ENCODE data around the gene PRMT7.

PRMT7 gene

DNA sequence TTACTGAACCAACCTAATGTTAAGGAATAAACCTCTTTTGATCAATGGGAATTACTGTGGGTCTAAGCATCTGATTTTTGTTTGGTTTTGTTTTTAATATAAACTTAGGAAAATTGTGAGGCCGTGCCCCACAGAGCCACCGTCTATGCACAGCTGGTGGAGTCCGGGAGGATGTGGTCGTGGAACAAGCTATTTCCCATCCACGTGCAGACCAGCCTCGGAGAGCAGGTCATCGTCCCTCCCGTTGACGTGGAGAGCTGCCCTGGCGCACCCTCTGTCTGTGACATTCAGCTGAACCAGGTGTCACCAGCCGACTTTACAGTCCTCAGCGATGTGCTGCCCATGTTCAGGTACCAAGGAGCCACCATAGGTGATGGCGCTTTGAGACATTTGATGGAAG lies 28.4 kb downstream of the PRMT7 start:
- no peaks in the 10 kb centered on the region for H3K27me3 ChIP-seq (ENCODE audit: control insufficient read depth, insufficient read depth, low read length)
- peaks cover 77% of the 10 kb centered on the region for H3K36me3 ChIP-seq (ENCODE audit: control insufficient read depth, insufficient read depth, low read length)
- H3K9me3 ChIP-seq (ENCODE audit: control insufficient read depth, insufficient read depth, low read length), result no peaks in the 10 kb centered on the region
- no peak overlapping the region for H3K4me3 ChIP-seq (ENCODE audit: low read depth, low read length)
- no peak overlapping the region for H3K27ac ChIP-seq (ENCODE audit: low read depth, low read length)
- no peak overlapping the region for H3K9ac ChIP-seq (ENCODE audit: low read depth, low read length)
- H3K4me1 ChIP-seq (ENCODE audit: control insufficient read depth, insufficient read depth, low read length), result no peaks in the 10 kb centered on the region

DNA sequence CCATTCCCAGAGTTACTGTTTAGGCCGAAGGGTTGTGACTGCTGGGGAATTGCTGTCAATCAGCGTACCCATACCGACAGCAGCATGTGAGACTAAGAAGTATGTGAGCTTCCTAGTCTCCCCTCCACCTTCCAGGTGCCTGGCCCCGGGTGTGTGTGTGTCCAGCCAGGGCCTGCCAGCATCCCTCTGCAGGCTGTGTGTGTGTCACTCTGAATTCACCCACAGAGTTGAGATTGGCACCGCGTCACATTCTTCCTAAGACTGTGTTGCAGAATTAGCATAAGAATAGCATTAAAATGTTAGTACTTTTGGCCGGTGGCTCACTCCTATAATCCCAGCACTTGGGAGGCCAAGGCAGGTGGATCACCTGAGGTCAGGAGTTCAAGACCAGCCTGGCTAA lies 31.8 kb downstream of the PRMT7 start:
- Histone ChIP-seq H3K27me3 (ENCODE audit: control insufficient read depth, insufficient read depth, low read length) (no peaks in the 10 kb centered on the region), H3K4me1 (ENCODE audit: control insufficient read depth, insufficient read depth, low read length) (no peaks in the 10 kb centered on the region), H3K4me3 (ENCODE audit: low read depth, low read length) (no peak overlapping the region), H3K9ac (ENCODE audit: low read depth, low read length) (no peak overlapping the region), H3K36me3 (ENCODE audit: control insufficient read depth, insufficient read depth, low read length) (peaks cover 90% of the 10 kb centered on the region), H3K27ac (ENCODE audit: low read depth, low read length) (no peak overlapping the region), H3K9me3 (ENCODE audit: control insufficient read depth, insufficient read depth, low read length) (no peaks in the 10 kb centered on the region)

DNA sequence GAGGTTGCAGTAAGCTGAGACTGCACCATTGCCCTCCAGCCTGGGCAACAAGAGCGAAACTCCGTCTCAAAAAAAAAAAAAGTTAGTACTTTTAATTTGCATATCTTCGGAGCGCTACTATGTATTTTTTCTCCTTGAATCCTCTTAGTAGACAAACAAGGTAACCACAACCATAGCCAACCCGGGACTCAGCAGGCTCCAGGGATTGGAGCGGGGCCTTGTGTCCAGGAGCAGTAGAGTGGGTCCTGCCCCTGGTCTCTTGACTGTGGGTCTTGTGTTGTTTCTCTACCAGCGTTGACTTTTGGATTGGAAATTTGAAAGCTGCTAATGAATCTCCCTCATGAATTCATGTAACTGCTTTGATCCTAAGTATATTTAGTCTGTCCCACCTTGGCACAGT lies 32.3 kb downstream of the PRMT7 start:
- Histone ChIP-seq H3K27ac (ENCODE audit: low read depth, low read length) (no peak overlapping the region), H3K9me3 (ENCODE audit: control insufficient read depth, insufficient read depth, low read length) (no peaks in the 10 kb centered on the region), H3K4me1 (ENCODE audit: control insufficient read depth, insufficient read depth, low read length) (no peaks in the 10 kb centered on the region), H3K36me3 (ENCODE audit: control insufficient read depth, insufficient read depth, low read length) (peaks cover 90% of the 10 kb centered on the region), H3K27me3 (ENCODE audit: control insufficient read depth, insufficient read depth, low read length) (no peaks in the 10 kb centered on the region), H3K4me3 (ENCODE audit: low read depth, low read length) (no peak overlapping the region), H3K9ac (ENCODE audit: low read depth, low read length) (no peak overlapping the region)

DNA sequence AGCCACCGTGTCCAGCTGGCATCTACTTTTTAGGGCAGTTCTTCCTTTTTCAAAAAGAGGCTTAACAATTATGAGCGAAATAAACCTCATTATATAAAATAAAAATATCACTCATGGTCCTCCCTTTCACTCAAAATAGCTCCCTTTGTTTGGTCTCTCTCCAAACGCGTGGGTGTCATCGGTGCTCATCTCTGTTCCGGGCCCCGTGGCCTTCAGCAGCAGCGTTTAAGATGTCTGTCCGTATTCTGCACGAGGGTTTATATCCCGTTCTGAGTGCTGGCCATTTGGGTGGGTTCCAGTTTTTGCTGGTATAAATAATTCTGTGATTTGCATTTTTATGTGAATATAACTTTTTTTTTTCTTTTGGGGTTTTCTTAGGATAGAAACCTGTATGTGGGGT lies 33.4 kb downstream of the PRMT7 start:
- no peak overlapping the region for H3K9ac ChIP-seq (ENCODE audit: low read depth, low read length)
- no peaks in the 10 kb centered on the region for H3K27me3 ChIP-seq (ENCODE audit: control insufficient read depth, insufficient read depth, low read length)
- no peak overlapping the region for H3K27ac ChIP-seq (ENCODE audit: low read depth, low read length)
- no peak overlapping the region for H3K4me3 ChIP-seq (ENCODE audit: low read depth, low read length)
- H3K4me1 ChIP-seq (ENCODE audit: control insufficient read depth, insufficient read depth, low read length), result no peaks in the 10 kb centered on the region
- H3K36me3 ChIP-seq (ENCODE audit: control insufficient read depth, insufficient read depth, low read length), result peaks cover 90% of the 10 kb centered on the region
- no peaks in the 10 kb centered on the region for H3K9me3 ChIP-seq (ENCODE audit: control insufficient read depth, insufficient read depth, low read length)

DNA sequence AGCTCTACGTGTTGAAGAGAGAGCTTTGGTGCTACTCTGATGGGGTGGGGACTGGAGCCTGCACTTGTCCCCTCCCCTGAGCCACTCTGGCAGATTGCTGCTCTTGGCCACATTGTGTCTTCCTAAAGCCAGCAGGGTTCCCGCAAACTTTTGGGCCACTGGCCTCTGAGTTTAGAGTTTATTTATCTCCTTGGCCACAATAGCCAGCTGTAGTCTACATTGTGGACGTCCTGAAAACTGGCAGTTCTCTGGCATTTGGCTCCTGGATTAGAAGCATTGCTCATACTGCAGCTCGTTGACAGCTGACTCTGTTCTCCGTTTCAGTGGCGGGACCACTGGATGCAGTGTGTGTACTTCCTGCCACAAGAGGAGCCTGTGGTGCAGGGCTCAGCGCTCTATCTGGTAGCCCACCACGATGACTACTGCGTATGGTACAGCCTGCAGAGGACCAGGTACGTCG lies 34.6 kb downstream of the PRMT7 start:
- Histone ChIP-seq H3K36me3 (ENCODE audit: control insufficient read depth, insufficient read depth, low read length) (peaks cover 90% of the 10 kb centered on the region), H3K4me3 (ENCODE audit: low read depth, low read length) (no peak overlapping the region), H3K27ac (ENCODE audit: low read depth, low read length) (no peak overlapping the region), H3K4me1 (ENCODE audit: control insufficient read depth, insufficient read depth, low read length) (no peaks in the 10 kb centered on the region), H3K9ac (ENCODE audit: low read depth, low read length) (no peak overlapping the region), H3K9me3 (ENCODE audit: control insufficient read depth, insufficient read depth, low read length) (no peaks in the 10 kb centered on the region), H3K27me3 (ENCODE audit: control insufficient read depth, insufficient read depth, low read length) (no peaks in the 10 kb centered on the region)

DNA sequence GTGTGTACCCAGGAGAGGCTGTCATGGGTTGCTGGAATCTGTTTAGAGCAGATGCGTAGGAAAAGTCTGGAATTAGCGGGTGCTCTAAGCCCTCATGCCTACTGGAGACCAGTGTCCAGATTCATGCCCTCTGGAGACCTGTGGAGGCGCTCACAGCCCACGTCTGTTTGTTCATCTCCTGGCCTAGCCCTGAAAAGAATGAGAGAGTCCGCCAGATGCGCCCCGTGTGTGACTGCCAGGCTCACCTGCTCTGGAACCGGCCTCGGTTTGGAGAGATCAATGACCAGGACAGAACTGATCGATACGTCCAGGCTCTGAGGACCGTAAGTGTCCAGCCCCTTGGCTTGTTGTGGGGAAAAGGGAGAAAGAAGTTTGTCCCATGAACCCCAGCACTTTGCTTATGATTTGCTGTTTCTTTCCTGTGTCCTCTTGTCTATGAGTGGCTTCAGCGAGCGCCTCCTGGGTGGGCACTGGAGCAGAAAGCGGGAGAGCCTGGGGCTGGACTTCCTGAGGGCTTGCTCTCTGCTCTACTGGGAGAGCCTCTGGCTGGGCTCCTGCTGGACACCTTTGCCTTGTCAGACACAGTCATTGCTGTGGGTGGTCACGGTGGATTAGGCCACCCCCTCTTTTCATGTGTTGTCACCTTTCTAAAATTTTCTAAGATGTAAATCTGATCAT lies 35.3 kb downstream of the PRMT7 start:
- H3K4me1 ChIP-seq (ENCODE audit: control insufficient read depth, insufficient read depth, low read length), result no peaks in the 10 kb centered on the region
- peaks cover 86% of the 10 kb centered on the region for H3K36me3 ChIP-seq (ENCODE audit: control insufficient read depth, insufficient read depth, low read length)
- no peak overlapping the region for H3K9ac ChIP-seq (ENCODE audit: low read depth, low read length)
- no peaks in the 10 kb centered on the region for H3K9me3 ChIP-seq (ENCODE audit: control insufficient read depth, insufficient read depth, low read length)
- H3K4me3 ChIP-seq (ENCODE audit: low read depth, low read length), result no peak overlapping the region
- H3K27me3 ChIP-seq (ENCODE audit: control insufficient read depth, insufficient read depth, low read length), result no peaks in the 10 kb centered on the region
- H3K27ac ChIP-seq (ENCODE audit: low read depth, low read length), result no peak overlapping the region

DNA sequence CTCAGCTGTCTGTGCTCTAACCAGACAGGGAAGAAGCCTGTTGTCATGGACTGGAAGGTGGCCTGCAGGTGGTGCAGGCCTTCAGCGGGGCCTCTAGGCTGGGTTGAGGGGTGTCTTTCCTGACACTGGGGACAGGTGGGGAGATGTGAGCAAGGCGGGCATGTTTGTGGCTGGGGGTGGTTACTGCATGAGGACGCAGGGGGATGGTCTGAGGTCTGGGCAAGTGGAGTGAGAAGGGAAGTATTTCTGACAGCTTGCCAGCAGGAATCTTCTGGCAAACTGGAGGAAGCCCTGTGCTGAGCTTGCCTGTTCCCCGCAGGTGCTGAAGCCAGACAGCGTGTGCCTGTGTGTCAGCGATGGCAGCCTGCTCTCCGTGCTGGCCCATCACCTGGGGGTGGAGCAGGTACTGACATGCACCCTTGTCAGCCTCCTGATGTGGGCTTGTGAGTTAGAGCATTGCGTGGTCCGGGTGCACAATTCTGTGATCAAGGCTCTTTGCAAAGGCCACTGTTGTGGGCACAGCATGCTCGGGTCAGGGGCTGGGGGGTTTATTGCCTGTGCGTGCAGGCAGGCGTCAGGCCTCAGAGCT lies 36.2 kb downstream of the PRMT7 start:
- no peak overlapping the region for H3K9ac ChIP-seq (ENCODE audit: low read depth, low read length)
- H3K4me3 ChIP-seq (ENCODE audit: low read depth, low read length), result no peak overlapping the region
- H3K27me3 ChIP-seq (ENCODE audit: control insufficient read depth, insufficient read depth, low read length), result no peaks in the 10 kb centered on the region
- no peaks in the 10 kb centered on the region for H3K9me3 ChIP-seq (ENCODE audit: control insufficient read depth, insufficient read depth, low read length)
- H3K36me3 ChIP-seq (ENCODE audit: control insufficient read depth, insufficient read depth, low read length), result peaks cover 89% of the 10 kb centered on the region
- H3K4me1 ChIP-seq (ENCODE audit: control insufficient read depth, insufficient read depth, low read length), result no peaks in the 10 kb centered on the region
- no peak overlapping the region for H3K27ac ChIP-seq (ENCODE audit: low read depth, low read length)

DNA sequence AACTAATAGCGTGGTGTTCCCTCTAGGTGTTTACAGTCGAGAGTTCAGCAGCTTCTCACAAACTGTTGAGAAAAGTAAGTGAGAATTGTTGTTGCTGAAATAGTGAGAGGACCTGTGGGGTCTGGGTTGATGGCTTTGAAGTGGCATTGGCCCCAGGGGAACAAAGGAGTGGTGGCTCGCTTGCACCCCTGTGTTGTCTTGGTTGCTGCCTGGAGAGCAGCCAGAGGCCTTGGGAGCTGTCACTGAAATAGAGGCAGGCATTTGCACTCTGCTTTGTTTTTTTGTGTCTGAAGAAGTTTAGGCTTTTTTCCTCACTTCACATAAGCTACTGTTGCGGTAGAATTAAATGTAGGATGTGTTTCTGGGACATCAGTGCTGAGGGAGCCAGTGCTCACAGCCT lies 36.8 kb downstream of the PRMT7 start:
- Histone ChIP-seq H3K9me3 (ENCODE audit: control insufficient read depth, insufficient read depth, low read length) (no peaks in the 10 kb centered on the region), H3K36me3 (ENCODE audit: control insufficient read depth, insufficient read depth, low read length) (peaks cover 90% of the 10 kb centered on the region), H3K27ac (ENCODE audit: low read depth, low read length) (no peak overlapping the region), H3K27me3 (ENCODE audit: control insufficient read depth, insufficient read depth, low read length) (no peaks in the 10 kb centered on the region), H3K4me3 (ENCODE audit: low read depth, low read length) (no peak overlapping the region), H3K4me1 (ENCODE audit: control insufficient read depth, insufficient read depth, low read length) (no peaks in the 10 kb centered on the region), H3K9ac (ENCODE audit: low read depth, low read length) (no peak overlapping the region)

DNA sequence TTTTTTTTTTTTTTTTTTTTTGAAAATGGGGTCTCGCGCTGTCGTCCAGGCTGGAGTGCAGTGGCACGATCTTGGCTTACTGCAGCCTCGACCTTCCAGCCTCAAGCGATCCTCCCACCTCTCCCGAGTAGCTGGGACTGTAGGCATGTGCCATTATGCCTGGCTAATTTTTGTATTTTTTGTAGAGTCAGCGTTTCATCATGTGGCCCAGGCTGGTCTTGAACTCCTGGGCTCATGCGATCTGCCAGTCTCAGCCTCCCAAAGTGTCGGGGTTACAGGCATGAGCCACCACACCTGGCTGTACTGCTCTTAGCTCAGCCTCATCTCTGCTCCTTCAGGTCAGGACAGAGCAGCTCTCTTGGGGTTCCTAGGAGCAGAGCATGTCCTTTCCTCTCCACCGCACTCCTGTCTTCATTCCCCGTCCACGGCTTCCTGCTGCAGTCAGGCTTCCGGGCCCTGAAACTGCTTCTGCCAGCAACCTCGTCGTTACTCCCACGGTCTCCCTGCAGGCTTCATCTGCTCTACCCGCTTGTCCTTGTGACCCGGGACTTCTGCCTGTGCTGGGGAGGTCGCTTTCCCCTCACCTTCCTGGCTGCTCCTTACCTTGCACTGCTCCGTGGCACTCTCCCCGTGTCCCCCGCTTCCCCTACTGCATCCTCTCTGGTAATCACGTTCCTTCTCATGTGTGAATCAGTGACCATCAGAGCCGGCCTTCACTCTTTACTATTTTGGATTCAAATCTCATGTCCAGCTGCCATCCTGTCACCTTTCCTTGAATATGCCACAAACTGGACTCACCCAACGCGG lies 38.0 kb downstream of the PRMT7 start:
- Histone ChIP-seq H3K27ac (ENCODE audit: low read depth, low read length) (no peak overlapping the region), H3K4me3 (ENCODE audit: low read depth, low read length) (no peak overlapping the region), H3K9me3 (ENCODE audit: control insufficient read depth, insufficient read depth, low read length) (no peaks in the 10 kb centered on the region), H3K4me1 (ENCODE audit: control insufficient read depth, insufficient read depth, low read length) (no peaks in the 10 kb centered on the region), H3K9ac (ENCODE audit: low read depth, low read length) (no peak overlapping the region), H3K36me3 (ENCODE audit: control insufficient read depth, insufficient read depth, low read length) (peaks cover 93% of the 10 kb centered on the region), H3K27me3 (ENCODE audit: control insufficient read depth, insufficient read depth, low read length) (no peaks in the 10 kb centered on the region)

DNA sequence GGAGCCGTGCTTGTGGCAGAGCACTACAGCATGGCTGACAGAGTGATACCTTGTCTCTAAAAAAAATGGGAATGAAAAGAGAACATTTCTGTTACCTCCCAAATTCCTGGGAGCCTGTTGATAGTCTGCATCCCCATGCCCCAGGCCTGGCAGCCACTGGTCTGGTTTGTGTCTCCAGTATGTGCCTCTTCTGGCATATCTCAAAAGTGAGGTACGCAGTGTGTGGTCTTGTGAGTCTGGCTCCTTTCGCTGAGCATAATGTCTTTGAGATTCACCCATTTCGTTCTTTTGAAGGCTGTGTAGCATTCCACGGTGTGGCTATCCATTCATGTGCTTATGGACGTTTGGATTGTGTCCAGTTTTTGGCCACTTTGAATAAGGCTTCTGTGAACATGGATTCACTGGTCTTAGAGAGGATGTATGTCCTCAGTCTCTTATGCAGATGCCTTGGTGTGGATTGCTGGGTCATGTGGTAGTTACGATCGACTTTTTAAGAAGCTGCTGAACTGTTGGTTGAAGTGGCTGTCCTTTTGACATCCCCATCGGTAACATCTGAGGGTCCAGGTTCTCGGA lies 39.1 kb downstream of the PRMT7 start:
- no peak overlapping the region for H3K27ac ChIP-seq (ENCODE audit: low read depth, low read length)
- no peaks in the 10 kb centered on the region for H3K9me3 ChIP-seq (ENCODE audit: control insufficient read depth, insufficient read depth, low read length)
- H3K36me3 ChIP-seq (ENCODE audit: control insufficient read depth, insufficient read depth, low read length), result peaks cover 90% of the 10 kb centered on the region
- no peak overlapping the region for H3K4me3 ChIP-seq (ENCODE audit: low read depth, low read length)
- H3K9ac ChIP-seq (ENCODE audit: low read depth, low read length), result no peak overlapping the region
- no peaks in the 10 kb centered on the region for H3K4me1 ChIP-seq (ENCODE audit: control insufficient read depth, insufficient read depth, low read length)
- H3K27me3 ChIP-seq (ENCODE audit: control insufficient read depth, insufficient read depth, low read length), result no peaks in the 10 kb centered on the region
